Type B pancreatic cell (in vitro differentiated cells): ENCODE data around the gene AOC3. TPM values are rescaled to one million over a fixed set of nuclear protein-coding genes. Genes with fewer than 3 reads are reported as not detected.

Experiments
- DNase-seq: peaks from one replicate; pipeline ENCODE4 v3.0.0; 2021; ENCODE audit warnings: mixed read lengths; ENCODE audit not compliant: unreplicated experiment; ENCODE audit errors: extremely low spot score
- H3K27ac Mint-ChIP-seq: 2 replicates; pipeline ENCODE4 v1.8.0; 2021; ENCODE audit warnings: mild to moderate bottlenecking, mixed read lengths
- H3K27me3 Mint-ChIP-seq: 2 replicates; pipeline ENCODE4 v1.8.0; 2021; ENCODE audit warnings: mixed read lengths
- H3K36me3 Mint-ChIP-seq: 2 replicates; pipeline ENCODE4 v1.8.0; 2021; ENCODE audit warnings: mixed read lengths
- H3K4me1 Mint-ChIP-seq: one replicate; pipeline ENCODE4 v1.8.0; 2021; ENCODE audit warnings: mixed read lengths; ENCODE audit not compliant: unreplicated experiment
- H3K4me3 Mint-ChIP-seq: 2 replicates; pipeline ENCODE4 v1.8.0; 2021; ENCODE audit warnings: mild to moderate bottlenecking, mixed read lengths
- H3K9me3 Mint-ChIP-seq: 2 replicates; pipeline ENCODE4 v1.8.0; 2021; ENCODE audit warnings: mixed read lengths
- total RNA-seq: library from RNA; stranded (reverse); gene quantifications from 2 replicates; pipeline ENCODE4 v1.2.1, GENCODE V29; 2021; ENCODE audit warnings: low replicate concordance
- TF ChIP-seq, protein P1 (sequence below): fragments of 200-600 bp; sonication (generic); conservative IDR thresholded peaks from 2 replicates; pipeline ENCODE4 v1.5.0; 2021; ENCODE audit warnings: antibody characterized with exemption, mild to moderate bottlenecking

Gene AOC3
- total RNA-seq, 1 donor from 2014 or later: 1.5 TPM

DNA sequence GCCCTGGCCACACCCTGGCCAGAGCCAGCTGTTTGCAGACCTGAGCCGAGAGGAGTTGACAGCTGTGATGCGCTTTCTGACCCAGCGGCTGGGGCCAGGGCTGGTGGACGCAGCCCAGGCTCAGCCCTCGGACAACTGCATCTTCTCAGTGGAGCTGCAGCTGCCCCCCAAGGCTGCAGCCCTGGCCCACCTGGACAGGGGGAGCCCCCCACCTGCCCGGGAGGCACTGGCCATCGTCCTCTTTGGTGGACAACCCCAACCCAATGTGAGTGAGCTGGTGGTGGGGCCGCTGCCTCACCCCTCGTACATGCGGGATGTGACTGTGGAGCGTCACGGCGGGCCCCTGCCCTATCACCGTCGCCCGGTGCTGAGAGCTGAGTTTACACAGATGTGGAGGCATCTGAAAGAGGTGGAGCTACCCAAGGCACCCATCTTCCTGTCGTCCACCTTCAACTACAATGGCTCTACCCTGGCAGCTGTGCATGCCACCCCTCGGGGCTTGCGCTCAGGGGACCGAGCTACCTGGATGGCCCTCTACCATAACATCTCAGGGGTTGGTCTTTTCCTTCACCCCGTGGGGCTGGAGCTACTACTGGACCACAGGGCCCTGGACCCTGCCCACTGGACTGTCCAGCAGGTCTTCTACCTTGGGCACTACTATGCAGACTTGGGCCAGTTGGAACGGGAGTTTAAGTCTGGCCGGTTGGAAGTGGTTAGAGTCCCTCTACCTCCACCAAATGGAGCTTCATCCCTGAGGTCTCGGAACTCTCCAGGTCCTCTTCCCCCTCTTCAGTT is 6.0 kb upstream of the AOC3 start:
- TF ChIP-seq, protein P1, sequence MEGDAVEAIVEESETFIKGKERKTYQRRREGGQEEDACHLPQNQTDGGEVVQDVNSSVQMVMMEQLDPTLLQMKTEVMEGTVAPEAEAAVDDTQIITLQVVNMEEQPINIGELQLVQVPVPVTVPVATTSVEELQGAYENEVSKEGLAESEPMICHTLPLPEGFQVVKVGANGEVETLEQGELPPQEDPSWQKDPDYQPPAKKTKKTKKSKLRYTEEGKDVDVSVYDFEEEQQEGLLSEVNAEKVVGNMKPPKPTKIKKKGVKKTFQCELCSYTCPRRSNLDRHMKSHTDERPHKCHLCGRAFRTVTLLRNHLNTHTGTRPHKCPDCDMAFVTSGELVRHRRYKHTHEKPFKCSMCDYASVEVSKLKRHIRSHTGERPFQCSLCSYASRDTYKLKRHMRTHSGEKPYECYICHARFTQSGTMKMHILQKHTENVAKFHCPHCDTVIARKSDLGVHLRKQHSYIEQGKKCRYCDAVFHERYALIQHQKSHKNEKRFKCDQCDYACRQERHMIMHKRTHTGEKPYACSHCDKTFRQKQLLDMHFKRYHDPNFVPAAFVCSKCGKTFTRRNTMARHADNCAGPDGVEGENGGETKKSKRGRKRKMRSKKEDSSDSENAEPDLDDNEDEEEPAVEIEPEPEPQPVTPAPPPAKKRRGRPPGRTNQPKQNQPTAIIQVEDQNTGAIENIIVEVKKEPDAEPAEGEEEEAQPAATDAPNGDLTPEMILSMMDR: no peak
- H3K27ac Mint-ChIP-seq: no peak overlapping the region
- no peak overlapping the region for H3K4me3 Mint-ChIP-seq
- no peaks in the 10 kb centered on the region for H3K4me1 Mint-ChIP-seq
- peaks cover 9% of the 10 kb centered on the region for H3K36me3 Mint-ChIP-seq
- no peaks in the 10 kb centered on the region for H3K27me3 Mint-ChIP-seq
- H3K9me3 Mint-ChIP-seq: no peaks in the 10 kb centered on the region
- no peak for DNase-seq

DNA sequence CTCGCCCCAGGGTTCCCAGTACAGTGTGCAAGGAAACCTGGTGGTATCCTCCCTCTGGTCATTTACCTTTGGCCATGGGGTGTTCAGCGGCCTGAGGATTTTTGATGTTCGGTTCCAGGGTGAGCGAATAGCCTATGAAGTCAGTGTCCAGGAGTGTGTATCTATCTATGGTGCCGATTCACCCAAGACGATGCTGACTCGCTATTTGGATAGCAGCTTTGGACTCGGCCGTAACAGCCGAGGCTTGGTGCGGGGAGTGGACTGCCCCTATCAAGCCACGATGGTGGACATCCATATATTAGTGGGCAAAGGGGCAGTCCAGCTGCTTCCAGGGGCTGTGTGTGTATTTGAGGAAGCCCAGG is 5.5 kb upstream of the AOC3 start:
- no peak for DNase-seq
- H3K4me1 Mint-ChIP-seq: no peaks in the 10 kb centered on the region
- H3K36me3 Mint-ChIP-seq: peaks cover 9% of the 10 kb centered on the region
- TF ChIP-seq, protein P1: no peak
- H3K27ac Mint-ChIP-seq: no peak overlapping the region
- H3K4me3 Mint-ChIP-seq: no peak overlapping the region
- H3K9me3 Mint-ChIP-seq: no peaks in the 10 kb centered on the region
- H3K27me3 Mint-ChIP-seq: no peaks in the 10 kb centered on the region

DNA sequence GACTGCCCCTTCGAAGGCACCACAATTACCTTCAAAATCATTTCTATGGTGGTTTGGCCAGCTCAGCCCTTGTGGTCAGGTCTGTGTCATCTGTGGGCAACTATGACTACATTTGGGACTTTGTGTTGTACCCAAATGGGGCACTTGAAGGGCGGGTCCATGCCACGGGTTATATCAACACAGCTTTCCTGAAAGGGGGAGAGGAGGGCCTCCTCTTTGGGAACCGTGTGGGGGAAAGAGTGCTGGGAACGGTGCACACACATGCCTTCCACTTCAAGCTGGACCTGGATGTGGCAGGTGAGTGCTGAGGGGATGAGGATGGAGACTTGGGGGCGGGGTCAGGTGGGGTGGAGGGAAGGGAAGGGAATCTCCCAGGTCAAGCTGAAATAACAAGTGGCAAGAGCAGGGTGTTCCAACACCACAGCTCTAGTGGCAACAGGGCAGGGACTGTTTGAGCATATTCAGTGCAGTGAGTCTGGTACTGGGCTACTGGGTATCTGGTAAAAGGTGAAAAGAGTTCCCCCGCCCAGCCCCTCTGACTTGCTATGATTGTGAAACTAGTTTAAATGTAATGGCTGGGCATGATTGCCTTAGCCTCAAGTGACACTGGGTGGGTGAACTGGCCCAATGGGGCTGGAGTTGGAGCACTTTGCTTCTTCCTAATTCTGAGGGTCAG is 4.9 kb upstream of the AOC3 start:
- H3K4me3 Mint-ChIP-seq: no peak overlapping the region
- H3K36me3 Mint-ChIP-seq: peaks cover 9% of the 10 kb centered on the region
- H3K27ac Mint-ChIP-seq: no peak overlapping the region
- DNase-seq: no peak
- H3K9me3 Mint-ChIP-seq: no peaks in the 10 kb centered on the region
- no peaks in the 10 kb centered on the region for H3K27me3 Mint-ChIP-seq
- H3K4me1 Mint-ChIP-seq: no peaks in the 10 kb centered on the region
- TF ChIP-seq, protein P1: no peak

DNA sequence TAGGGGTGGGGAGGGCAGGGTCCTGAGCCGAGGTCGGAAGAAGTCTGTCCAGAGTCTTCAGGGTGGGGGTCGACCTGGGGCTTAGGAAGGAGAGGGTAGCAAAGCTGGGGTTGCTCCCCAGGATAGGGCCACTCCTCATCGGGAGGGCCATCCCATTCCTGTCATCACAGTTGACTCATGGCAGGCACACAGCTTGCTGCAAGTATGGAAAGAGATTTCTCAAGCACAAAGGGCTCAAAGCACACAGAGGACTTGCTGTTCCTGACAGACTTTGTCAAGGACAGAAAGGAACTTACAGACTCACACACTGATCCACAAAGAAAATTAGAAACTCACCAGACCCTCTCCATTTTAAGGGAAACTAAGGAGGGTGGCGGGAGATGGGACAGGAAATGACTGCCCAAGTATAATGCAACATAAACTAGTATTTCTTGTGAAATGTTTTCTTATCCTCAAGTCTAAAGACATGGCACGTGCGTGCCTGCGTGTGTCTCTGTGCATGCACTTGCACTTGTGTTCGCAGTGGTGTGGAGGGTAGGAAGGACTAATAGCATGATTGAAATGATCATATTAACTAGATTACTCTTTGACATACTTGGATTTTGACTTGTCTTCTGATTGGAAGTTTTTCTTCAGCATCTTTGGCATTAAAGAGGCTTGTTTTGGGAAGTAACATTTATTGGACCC is 4.3 kb upstream of the AOC3 start:
- no peak overlapping the region for H3K27ac Mint-ChIP-seq

DNA sequence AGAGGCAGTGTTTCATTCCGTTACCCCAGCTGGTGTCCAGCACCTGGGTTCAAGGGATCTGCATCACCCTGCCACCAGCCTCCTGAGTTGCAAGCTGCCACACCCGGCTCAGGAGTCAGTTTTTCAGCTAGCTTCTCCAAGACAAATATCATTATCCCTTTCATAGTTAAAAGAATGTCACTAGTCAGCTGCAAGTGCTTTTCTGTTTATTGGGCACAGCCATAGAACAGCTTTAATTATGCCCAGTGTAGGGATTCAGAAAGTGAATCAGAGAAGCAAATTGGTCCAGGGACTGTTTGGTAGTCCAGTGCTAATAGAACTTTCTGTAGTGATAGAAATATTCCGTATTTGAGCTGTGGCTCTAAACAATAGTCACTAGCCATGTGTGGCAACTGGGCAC is 2.9 kb upstream of the AOC3 start:
- Mint-ChIP-seq H3K27ac (no peak overlapping the region), H3K4me3 (no peak overlapping the region), H3K27me3 (no peaks in the 10 kb centered on the region), H3K36me3 (peaks cover 5% of the 10 kb centered on the region), H3K9me3 (no peaks in the 10 kb centered on the region), H3K4me1 (no peaks in the 10 kb centered on the region)
- TF ChIP-seq, protein P1: no peak
- DNase-seq: no peak

More for the DNA sequence above, 4.3 kb upstream of the AOC3 start:
- DNase-seq: no peak
- Mint-ChIP-seq H3K36me3 (peaks cover 9% of the 10 kb centered on the region), H3K4me1 (no peaks in the 10 kb centered on the region), H3K4me3 (no peak overlapping the region), H3K9me3 (no peaks in the 10 kb centered on the region), H3K27me3 (no peaks in the 10 kb centered on the region)
- TF ChIP-seq, protein P1: no peak
